Measurements from ENCODE around the gene METAP2. TPM values are rescaled to one million over a fixed set of nuclear protein-coding genes. Genes with fewer than 3 reads are reported as not detected.

METAP2 gene
- total and polyA plus RNA-seq, 2 of the 8 experiments (the other 6 are each of a cell fraction or from before 2014, with no cell fraction given): 41.3 to 114 TPM

DNA sequence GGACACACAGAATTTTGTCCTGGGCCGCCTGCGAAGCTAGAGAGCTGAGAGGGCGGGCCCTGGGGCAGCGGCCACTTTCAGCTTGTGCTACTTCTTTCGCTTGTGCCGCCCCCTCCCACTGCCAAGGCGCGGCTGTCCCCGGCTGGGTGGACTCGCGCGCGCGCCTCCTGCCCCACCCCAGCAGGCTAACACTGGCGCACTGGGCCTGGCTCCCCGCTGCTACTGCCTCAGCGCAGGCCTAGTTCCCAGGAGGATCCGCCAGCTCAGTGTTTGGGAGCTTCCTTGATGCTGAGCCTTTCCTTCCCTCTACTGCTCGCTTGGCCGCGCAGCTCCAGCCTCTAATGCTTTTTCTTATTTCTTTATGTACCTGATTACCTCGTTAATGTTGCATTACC lies 27.4 kb upstream of the METAP2 start (continued):
- no peak for TF ChIP-seq CTCF (IDR thresholded peaks at IDR 0.05; ENCODE audit: control extremely low read depth in 1 of 3, insufficient read depth in 1 of 3, low read depth in 1 of 3, low read length in 3 of 3)
- no peak for TF ChIP-seq CEBPB (IDR thresholded peaks at IDR 0.05; ENCODE audit: low read depth, low read length)
- 0 out of 4 replicates have a peak, but pooled peaks of 1 of the 2 experiments have one; percentile 22 for TF ChIP-seq SIN3A (conservative IDR thresholded peaks at IDR 0.05 in 1 of 2, IDR thresholded peaks at IDR 0.05 in 1 of 2; ENCODE audit: low read depth in 1 of 2, low read length in 2 of 2)
- TF ChIP-seq TAF7 (optimal IDR thresholded peaks at IDR 0.05; ENCODE audit: borderline replicate concordance, low read depth, low read length): no peak
- peak; percentile 31 for TF ChIP-seq KDM4A (IDR thresholded peaks at IDR 0.05; ENCODE audit: low read depth, low read length, severe bottlenecking)
- TF ChIP-seq SIX5 (IDR thresholded peaks at IDR 0.05; ENCODE audit: low read depth, low read length): no peak
- no peak for TF ChIP-seq CHD2 (IDR thresholded peaks at IDR 0.05; ENCODE audit: low read length)
- TF ChIP-seq MAFK (IDR thresholded peaks at IDR 0.05; ENCODE audit: low read depth, low read length): no peak
- TF ChIP-seq BACH1 (IDR thresholded peaks at IDR 0.05; ENCODE audit: low read length): peak; percentile 24; the same call in 1 of the 2 replicates
- no peak for TF ChIP-seq CHD1 (IDR thresholded peaks at IDR 0.05; ENCODE audit: low read depth, low read length)
- no peak for TF ChIP-seq EGR1 (IDR thresholded peaks at IDR 0.05; ENCODE audit: borderline replicate concordance, low read depth, low read length)
- no peak for TF ChIP-seq SP4 (IDR thresholded peaks at IDR 0.05; ENCODE audit: low read length)
- TF ChIP-seq RBBP5 (IDR thresholded peaks at IDR 0.05; ENCODE audit: borderline replicate concordance, low read depth, low read length): 0 out of 2 replicates have a peak, but pooled peaks have one; percentile 49
- TF ChIP-seq CBX8 (IDR thresholded peaks at IDR 0.05; ENCODE audit: borderline replicate concordance, low read depth, low read length): no peak
- TF ChIP-seq JUND (IDR thresholded peaks at IDR 0.05; ENCODE audit: low read length): no peak
- no peak for TF ChIP-seq RFX5 (IDR thresholded peaks at IDR 0.05; ENCODE audit: borderline replicate concordance, low read depth, low read length)
- no peak for TF ChIP-seq NANOG (IDR thresholded peaks at IDR 0.05; ENCODE audit: insufficient read depth, low read depth, low read length, poor library complexity, severe bottlenecking)
- no peak for TF ChIP-seq GABPA (IDR thresholded peaks at IDR 0.05; ENCODE audit: borderline replicate concordance, insufficient read depth, low read length)
- no peak for TF ChIP-seq CREB1 (IDR thresholded peaks at IDR 0.05)
- no peak for TF ChIP-seq FOSL1 (IDR thresholded peaks at IDR 0.05; ENCODE audit: insufficient read depth, low read depth, low read length)
- no peak for TF ChIP-seq POLR2A (IDR thresholded peaks at IDR 0.05; ENCODE audit: control extremely low read depth in 1 of 2, low read depth in 2 of 2, low read length in 2 of 2)
- TF ChIP-seq EZH2 (IDR thresholded peaks at IDR 0.05; ENCODE audit: low read depth, low read length, severe bottlenecking): no peak
- TF ChIP-seq, protein P1, sequence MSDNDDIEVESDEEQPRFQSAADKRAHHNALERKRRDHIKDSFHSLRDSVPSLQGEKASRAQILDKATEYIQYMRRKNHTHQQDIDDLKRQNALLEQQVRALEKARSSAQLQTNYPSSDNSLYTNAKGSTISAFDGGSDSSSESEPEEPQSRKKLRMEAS (IDR thresholded peaks at IDR 0.05): peak; percentile 36; the same call in 1 of the 2 replicates

Data from H1 (cell line).